Omental fat pad (tissue), 4 donors: ENCODE measurements around the gene CD48. TPM values are rescaled to one million over a fixed set of nuclear protein-coding genes. Genes with fewer than 3 reads are reported as not detected.

Experiments
- ATAC-seq: fragments of 150-250 bp; one replicate; pipeline ENCODE4 v1.9.1; 2016; ENCODE audit warnings: mild to moderate bottlenecking, moderate library complexity; ENCODE audit not compliant: low FRiP score
- DNase-seq: peaks from one replicate; pipeline ENCODE4 v3.0.0-alpha.2; 2019; ENCODE audit warnings: low spot score
- total RNA-seq, 4 donors: library from RNA; depleted of rRNA; stranded (reverse); fragments of >200 nt; gene quantifications; one replicate each; pipeline ENCODE4 v1.1.0, GENCODE V29; 2016
- TF ChIP-seq, protein P1 (sequence below), 3 donors: fragments of 450-650 bp; IDR thresholded peaks; one replicate each; pipeline ENCODE4 v1.5.1; 2016 to 2017; ENCODE audit warnings: antibody characterized with exemption in 3 of 3, mild to moderate bottlenecking in 3 of 3, moderate library complexity in 2 of 3

CD48 gene
- total RNA-seq, 4 donors from 2014 or later, result 5.2 to 21.0 (median 8.0) TPM

DNA sequence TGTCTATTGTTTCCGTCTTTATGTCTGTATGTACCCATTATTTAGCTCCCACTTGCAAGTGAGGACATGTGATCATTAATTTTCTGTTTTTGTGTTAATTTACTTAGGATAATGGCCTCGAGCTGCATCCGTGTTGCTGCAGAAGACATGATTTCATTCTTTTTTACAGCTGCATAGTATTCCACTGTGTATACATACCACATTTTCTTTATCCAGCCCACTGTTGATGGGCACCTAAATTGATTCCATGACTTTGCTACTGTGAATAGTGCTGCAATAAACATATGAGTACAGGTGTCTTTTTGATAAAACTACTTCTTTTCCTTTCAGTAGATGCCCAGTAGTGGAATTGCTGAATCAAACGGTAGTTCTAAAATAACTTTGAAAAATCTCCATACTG lies 52.1 kb downstream of the CD48 start:
- no peak for DNase-seq
- TF ChIP-seq, protein P1, sequence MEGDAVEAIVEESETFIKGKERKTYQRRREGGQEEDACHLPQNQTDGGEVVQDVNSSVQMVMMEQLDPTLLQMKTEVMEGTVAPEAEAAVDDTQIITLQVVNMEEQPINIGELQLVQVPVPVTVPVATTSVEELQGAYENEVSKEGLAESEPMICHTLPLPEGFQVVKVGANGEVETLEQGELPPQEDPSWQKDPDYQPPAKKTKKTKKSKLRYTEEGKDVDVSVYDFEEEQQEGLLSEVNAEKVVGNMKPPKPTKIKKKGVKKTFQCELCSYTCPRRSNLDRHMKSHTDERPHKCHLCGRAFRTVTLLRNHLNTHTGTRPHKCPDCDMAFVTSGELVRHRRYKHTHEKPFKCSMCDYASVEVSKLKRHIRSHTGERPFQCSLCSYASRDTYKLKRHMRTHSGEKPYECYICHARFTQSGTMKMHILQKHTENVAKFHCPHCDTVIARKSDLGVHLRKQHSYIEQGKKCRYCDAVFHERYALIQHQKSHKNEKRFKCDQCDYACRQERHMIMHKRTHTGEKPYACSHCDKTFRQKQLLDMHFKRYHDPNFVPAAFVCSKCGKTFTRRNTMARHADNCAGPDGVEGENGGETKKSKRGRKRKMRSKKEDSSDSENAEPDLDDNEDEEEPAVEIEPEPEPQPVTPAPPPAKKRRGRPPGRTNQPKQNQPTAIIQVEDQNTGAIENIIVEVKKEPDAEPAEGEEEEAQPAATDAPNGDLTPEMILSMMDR (IDR thresholded peaks at IDR 0.05), result no peak
- no peak for ATAC-seq

DNA sequence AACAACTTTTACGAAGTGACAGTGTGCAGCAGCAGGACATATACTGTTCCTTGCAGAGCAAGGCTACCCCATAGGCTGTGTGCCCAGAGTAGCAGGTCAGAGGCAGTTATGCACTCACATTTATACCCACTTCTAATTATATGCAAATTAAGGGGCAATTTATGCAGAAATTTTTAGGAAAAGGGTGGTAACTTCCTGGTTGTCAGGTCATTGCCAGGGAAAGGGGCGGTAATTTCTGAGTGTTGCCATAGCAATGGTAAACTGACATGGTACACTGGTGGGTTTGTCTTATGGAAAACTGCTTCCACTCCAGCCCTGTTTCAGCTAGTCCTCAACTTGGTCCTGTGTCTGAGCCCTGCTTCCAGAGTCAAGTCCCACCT lies 52.8 kb downstream of the CD48 start:
- no peak for DNase-seq
- no peak for ATAC-seq
- TF ChIP-seq, protein P1 (IDR thresholded peaks at IDR 0.05), result no peak

DNA sequence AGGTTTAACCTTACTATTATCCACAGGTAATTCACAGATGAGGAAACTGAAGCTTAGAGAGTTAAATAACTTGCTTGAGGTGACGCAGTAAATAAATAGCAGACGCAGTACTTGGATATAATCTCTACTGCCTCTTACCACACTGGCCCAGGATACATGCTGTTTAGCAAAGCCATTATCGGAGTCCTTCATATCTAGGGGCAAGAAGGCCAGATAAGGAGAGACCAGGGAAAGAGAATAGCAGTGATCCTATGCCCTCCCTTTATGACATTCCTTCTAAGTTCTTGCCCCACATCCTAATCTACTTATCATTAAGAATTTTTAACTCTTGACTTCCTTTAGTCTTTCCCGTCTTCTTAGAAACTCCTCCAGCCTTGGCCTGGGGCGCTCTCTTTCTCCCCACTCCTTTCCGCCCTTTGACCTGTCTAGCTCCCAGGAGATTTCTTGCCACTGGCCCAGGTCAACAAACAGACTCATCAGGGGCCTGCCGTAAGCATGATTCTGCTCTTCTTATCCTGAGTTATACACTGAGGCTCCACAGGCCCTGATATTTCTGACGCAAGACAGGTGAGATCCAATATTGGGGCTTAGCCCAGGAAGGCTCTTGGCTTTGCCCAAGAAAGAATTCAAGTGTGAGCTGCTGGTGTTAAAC lies 53.3 kb downstream of the CD48 start:
- TF ChIP-seq, protein P1 (IDR thresholded peaks at IDR 0.05), result no peak
- no peak for DNase-seq
- no peak for ATAC-seq

DNA sequence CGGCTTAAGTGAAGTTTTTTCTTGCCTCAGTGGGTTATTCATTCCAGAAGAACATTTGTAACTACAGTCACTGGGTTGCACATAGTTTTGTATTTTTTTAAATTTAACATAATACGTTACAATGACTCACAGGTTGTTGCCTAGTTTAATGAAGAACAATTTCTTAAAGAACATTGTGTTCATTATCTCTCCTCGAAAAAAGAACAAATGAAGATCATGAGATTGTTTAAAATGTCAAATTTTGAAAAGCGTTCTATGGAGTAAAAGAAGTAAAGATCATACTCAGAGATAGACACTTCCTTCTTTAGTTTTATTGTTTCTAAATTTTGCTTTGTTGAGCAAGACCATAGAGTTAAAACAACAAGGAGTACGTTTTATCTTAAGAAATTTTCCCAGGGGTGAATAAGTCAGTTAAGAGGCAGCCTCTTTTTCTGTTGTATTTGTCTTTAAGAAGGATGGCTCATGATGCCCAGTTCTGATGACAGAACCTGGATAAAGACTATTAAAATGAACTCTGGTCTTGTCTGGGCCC lies 54.3 kb downstream of the CD48 start:
- TF ChIP-seq, protein P1 (IDR thresholded peaks at IDR 0.05), result no peak
- no peak for ATAC-seq
- no peak for DNase-seq

DNA sequence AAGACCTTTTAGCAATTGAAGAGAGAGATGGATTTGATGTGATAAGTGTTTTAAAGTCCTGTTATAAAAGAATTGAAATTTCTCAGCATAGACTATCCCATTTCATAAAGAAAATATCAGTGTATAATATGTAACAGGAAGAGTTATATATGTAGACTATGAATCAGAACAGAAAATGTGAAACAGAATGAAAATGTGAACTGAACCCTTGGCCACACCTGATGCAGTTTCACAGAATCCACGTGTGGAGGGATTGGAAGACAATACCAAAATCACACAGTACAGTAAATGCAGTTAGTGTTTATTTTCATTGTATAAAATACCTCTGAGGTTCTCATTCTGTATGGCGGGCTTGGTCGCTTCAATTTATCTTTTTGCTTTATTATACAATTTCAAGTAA lies 54.9 kb downstream of the CD48 start:
- ATAC-seq (no peak), DNase-seq (no peak)

DNA sequence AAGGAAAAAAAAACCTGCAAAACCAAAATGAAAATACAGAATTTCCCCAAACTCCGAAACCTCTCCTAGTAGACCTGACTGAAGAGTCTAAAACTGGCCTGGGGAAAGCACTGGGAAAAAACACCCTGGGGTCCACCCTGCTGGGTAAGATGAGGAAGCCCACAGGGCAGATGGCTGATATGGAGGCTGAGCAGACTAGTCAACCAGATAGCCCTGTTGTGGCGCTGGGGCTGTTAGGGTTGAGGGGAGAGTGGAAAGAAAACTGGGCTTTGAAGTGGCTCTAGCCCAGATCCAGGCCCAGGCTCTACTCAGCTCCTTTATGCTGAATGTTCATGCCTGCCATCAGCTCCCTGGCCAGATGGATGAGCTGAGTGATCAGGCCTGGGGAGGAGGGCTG lies 58.0 kb downstream of the CD48 start:
- ATAC-seq, result no peak
- DNase-seq, result no peak

More for the DNA sequence above, 54.9 kb downstream of the CD48 start:
- TF ChIP-seq, protein P1 (IDR thresholded peaks at IDR 0.05), result no peak

More for the DNA sequence above, 58.0 kb downstream of the CD48 start:
- TF ChIP-seq, protein P1 (IDR thresholded peaks at IDR 0.05), result no peak
